ENCODE data around the gene TESPA1.
"Not testable (repeated sequence)": the region's sequence is repeated elsewhere in the genome, so short reads cannot be mapped to it uniquely, and the experiment has no call there.

Gene TESPA1

DNA sequence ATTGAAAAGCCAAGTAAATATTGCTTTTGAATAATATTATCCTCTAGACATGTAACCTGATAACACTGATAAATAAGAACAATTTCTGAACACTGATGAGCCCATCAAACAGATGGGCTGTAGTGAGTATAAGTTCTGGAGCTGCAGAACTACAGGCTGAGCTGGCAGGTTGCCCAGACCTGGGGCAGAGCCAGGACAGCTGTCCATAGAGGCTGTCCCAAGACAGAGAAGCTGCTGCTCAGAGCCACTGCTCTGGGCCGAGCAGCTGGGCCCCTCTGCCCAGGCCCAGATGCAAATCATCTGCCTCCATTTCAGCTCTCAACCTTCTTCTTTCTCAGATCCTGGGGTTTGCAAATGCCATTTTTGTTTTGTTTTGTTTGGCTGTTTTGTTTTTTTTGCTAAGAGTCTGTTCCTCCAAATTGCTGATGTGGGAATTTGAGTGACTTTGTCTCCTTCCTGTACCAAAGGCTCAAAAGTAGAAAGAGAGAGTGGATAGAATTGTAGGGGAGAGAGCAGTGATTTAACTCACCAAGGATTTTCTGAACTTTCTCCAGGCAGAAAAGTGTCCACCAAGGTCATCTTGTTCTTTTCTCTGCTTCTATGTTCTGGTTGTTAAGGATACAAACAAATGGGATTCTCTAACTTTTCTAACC is 4.0 kb upstream of the TESPA1 start:
- no peak overlapping the region for H4K12ac ChIP-seq (ENCODE audit: low read depth, low read length)
- no peak overlapping the region for H3K14ac ChIP-seq (ENCODE audit: low read length)
- no peak overlapping the region for H4K91ac ChIP-seq (ENCODE audit: low read depth, low read length)
- no peak overlapping the region for H3K27ac ChIP-seq (ENCODE audit: low read depth, low read length)
- H3K36me3 ChIP-seq (ENCODE audit: control insufficient read depth in 1 of 2, insufficient read depth in 2 of 2, low read length in 2 of 2), result no peaks in the 10 kb centered on the region
- no peak overlapping the region for H4K8ac ChIP-seq (ENCODE audit: low read depth, low read length)
- no peaks in the 10 kb centered on the region for H3K9me3 ChIP-seq (ENCODE audit: insufficient read depth, low read depth, low read length)
- no peaks in the 10 kb centered on the region for H3K79me1 ChIP-seq (ENCODE audit: low read length)
- H3K4me1 ChIP-seq (ENCODE audit: control insufficient read depth in 1 of 2, insufficient read depth in 2 of 2, low read length in 2 of 2), result no peaks in the 10 kb centered on the region
- H3K23ac ChIP-seq (ENCODE audit: low read length), result no peak overlapping the region
- H3K4ac ChIP-seq (ENCODE audit: low read depth, low read length), result no peak overlapping the region
- H2AK5ac ChIP-seq (ENCODE audit: low read length), result no peak overlapping the region
- H3K18ac ChIP-seq (ENCODE audit: low read length), result no peak overlapping the region
- no peak overlapping the region for H2BK5ac ChIP-seq (ENCODE audit: low read depth, low read length, poor library complexity)
- no peak overlapping the region for H2BK12ac ChIP-seq (ENCODE audit: low read length)
- no peak overlapping the region for H3K4me3 ChIP-seq (ENCODE audit: low read depth, low read length)
- no peak overlapping the region for H2BK120ac ChIP-seq (ENCODE audit: insufficient read depth, low read length, poor library complexity)
- H3K79me2 ChIP-seq (ENCODE audit: control insufficient read depth, insufficient read depth, low read length, poor library complexity), result no peaks in the 10 kb centered on the region
- H2AFZ ChIP-seq (ENCODE audit: insufficient read depth, low read length, poor library complexity), result no peak overlapping the region
- H3K27me3 ChIP-seq (ENCODE audit: insufficient read depth, low read length), result no peaks in the 10 kb centered on the region
- no peak overlapping the region for H3K4me2 ChIP-seq (ENCODE audit: low read length)
- DNase-seq, result no peak
- peak overlapping the region; percentile 56 for H3K9ac ChIP-seq (ENCODE audit: low read length)
- WGBS (ENCODE audit: extremely low coverage, insufficient coverage, insufficient read length), result no CpG with 5 or more reads among the region's 1 CpG

DNA sequence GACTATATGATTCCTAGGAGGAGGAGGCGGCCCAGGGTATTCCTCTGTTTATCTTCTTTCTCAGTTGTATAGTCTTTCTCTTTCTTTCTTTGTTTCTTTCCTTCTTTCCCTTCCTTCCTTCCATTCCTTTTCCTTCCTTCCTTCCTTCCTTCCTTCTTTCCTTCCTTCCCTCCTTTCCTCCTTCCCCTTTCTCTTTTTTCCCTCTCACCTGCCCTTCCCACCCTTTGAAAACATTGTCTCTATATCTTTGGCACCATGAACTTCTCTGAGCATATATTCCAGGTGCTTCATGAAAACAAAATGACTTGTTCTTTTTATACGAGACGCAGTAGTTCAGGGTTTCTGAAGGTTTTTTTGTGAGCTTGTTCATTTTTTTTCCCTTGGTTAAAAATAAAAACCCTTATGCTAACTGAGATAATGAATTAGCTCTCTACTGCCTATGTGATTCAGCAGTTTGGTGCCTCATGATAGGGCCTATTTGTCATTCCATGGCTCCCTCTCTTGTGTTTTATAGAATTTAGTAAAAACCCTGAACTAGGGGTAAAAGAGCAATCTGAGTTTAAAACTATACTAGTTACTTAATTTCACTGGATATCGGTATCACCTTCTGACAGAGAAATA is 3.2 kb upstream of the TESPA1 start:
- H3K4me2 ChIP-seq (ENCODE audit: low read length), result no peak overlapping the region
- H3K27me3 ChIP-seq (ENCODE audit: insufficient read depth, low read length), result no peaks in the 10 kb centered on the region
- no peaks in the 10 kb centered on the region for H3K79me2 ChIP-seq (ENCODE audit: control insufficient read depth, insufficient read depth, low read length, poor library complexity)
- H3K4ac ChIP-seq (ENCODE audit: low read depth, low read length), result no peak overlapping the region
- no peak overlapping the region for H3K27ac ChIP-seq (ENCODE audit: low read depth, low read length)
- H2AK5ac ChIP-seq (ENCODE audit: low read length), result no peak overlapping the region
- no peaks in the 10 kb centered on the region for H3K9me3 ChIP-seq (ENCODE audit: insufficient read depth, low read depth, low read length)
- WGBS (ENCODE audit: extremely low coverage, insufficient coverage, insufficient read length), result no CpG with 5 or more reads among the region's 4 CpGs
- no peaks in the 10 kb centered on the region for H3K79me1 ChIP-seq (ENCODE audit: low read length)
- no peak overlapping the region for H4K12ac ChIP-seq (ENCODE audit: low read depth, low read length)
- H3K9ac ChIP-seq (ENCODE audit: low read length), result no peak overlapping the region
- no peak overlapping the region for H2BK12ac ChIP-seq (ENCODE audit: low read length)
- H2AFZ ChIP-seq (ENCODE audit: insufficient read depth, low read length, poor library complexity), result no peak overlapping the region
- no peak overlapping the region for H2BK5ac ChIP-seq (ENCODE audit: low read depth, low read length, poor library complexity)
- H2BK120ac ChIP-seq (ENCODE audit: insufficient read depth, low read length, poor library complexity), result no peak overlapping the region
- H4K91ac ChIP-seq (ENCODE audit: low read depth, low read length), result no peak overlapping the region
- H3K14ac ChIP-seq (ENCODE audit: low read length), result no peak overlapping the region
- H3K4me3 ChIP-seq (ENCODE audit: low read depth, low read length), result no peak overlapping the region
- H3K23ac ChIP-seq (ENCODE audit: low read length), result no peak overlapping the region
- no peak overlapping the region for H3K18ac ChIP-seq (ENCODE audit: low read length)
- H3K4me1 ChIP-seq (ENCODE audit: control insufficient read depth in 1 of 2, insufficient read depth in 2 of 2, low read length in 2 of 2), result no peaks in the 10 kb centered on the region
- H4K8ac ChIP-seq (ENCODE audit: low read depth, low read length), result no peak overlapping the region
- H3K36me3 ChIP-seq (ENCODE audit: control insufficient read depth in 1 of 2, insufficient read depth in 2 of 2, low read length in 2 of 2), result no peaks in the 10 kb centered on the region
- no peak for DNase-seq

DNA sequence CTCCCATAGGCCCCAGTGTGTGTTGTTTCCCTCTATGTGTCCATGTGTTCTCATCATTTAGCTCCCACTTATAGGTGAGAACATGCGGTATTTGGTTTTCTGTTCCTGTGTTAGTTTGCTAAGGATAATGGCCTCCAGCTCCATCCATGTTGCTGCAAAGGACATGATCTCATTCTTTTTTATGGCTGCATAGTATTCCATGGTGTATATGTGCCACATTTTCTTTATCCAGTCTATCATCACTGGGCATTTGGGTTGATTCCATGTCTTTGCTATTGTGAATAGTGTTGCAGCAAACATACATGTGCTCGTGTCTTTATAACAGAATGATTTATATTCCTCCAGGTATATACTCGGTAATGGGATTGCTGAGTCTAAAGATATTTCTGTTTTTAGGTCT is 2.2 kb upstream of the TESPA1 start:
- H4K91ac ChIP-seq (ENCODE audit: low read depth, low read length); H2AK5ac ChIP-seq (ENCODE audit: low read length); H2BK5ac ChIP-seq (ENCODE audit: low read depth, low read length, poor library complexity); H3K27me3 ChIP-seq (ENCODE audit: insufficient read depth, low read length); DNase-seq; H3K18ac ChIP-seq (ENCODE audit: low read length); H3K27ac ChIP-seq (ENCODE audit: low read depth, low read length); H4K8ac ChIP-seq (ENCODE audit: low read depth, low read length); H3K9me3 ChIP-seq (ENCODE audit: insufficient read depth, low read depth, low read length); H3K4me1 ChIP-seq (ENCODE audit: control insufficient read depth in 1 of 2, insufficient read depth in 2 of 2, low read length in 2 of 2); H3K36me3 ChIP-seq (ENCODE audit: control insufficient read depth in 1 of 2, insufficient read depth in 2 of 2, low read length in 2 of 2); H2BK120ac ChIP-seq (ENCODE audit: insufficient read depth, low read length, poor library complexity); H3K79me2 ChIP-seq (ENCODE audit: control insufficient read depth, insufficient read depth, low read length, poor library complexity); H3K79me1 ChIP-seq (ENCODE audit: low read length); H3K23ac ChIP-seq (ENCODE audit: low read length); H3K14ac ChIP-seq (ENCODE audit: low read length); H3K4me3 ChIP-seq (ENCODE audit: low read depth, low read length); H3K9ac ChIP-seq (ENCODE audit: low read length); H4K12ac ChIP-seq (ENCODE audit: low read depth, low read length); H3K4me2 ChIP-seq (ENCODE audit: low read length); H2AFZ ChIP-seq (ENCODE audit: insufficient read depth, low read length, poor library complexity); H2BK12ac ChIP-seq (ENCODE audit: low read length); H3K4ac ChIP-seq (ENCODE audit: low read depth, low read length): not testable (repeated sequence)
- WGBS (ENCODE audit: extremely low coverage, insufficient coverage, insufficient read length), result no CpG with 5 or more reads among the region's 3 CpGs

DNA sequence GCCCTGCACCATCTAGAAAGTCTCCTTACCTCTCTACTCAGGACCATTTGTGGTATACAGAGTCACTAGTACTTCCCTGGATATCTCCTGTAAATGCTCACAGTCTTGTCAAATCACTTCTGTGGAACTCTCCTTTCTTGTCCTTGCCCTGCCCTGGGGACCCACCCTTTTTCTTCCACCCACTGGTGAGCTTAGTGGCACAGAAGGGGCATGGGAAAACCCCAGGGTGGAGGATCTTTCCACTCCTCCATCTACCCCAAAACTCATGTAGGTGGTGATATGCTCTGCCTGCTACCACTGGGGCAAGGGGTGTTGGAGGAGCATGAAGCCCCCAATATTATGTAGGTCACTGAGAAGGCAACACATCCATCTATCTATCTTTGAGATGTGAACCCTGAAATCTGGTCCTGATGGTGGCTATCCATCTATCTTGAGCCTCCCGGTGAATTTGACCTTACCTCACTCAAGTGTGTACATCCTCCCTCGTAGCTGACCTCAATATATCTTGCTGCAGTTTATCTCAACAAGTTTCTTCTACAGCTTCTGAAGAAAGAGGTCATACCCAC is 943 bp downstream of the TESPA1 start:
- Histone ChIP-seq H2AK5ac (ENCODE audit: low read length) (no peak overlapping the region), H4K8ac (ENCODE audit: low read depth, low read length) (no peak overlapping the region), H3K23ac (ENCODE audit: low read length) (no peak overlapping the region), H3K4me2 (ENCODE audit: low read length) (no peak overlapping the region), H3K79me2 (ENCODE audit: control insufficient read depth, insufficient read depth, low read length, poor library complexity) (no peaks in the 10 kb centered on the region), H3K4ac (ENCODE audit: low read depth, low read length) (no peak overlapping the region), H3K9me3 (ENCODE audit: insufficient read depth, low read depth, low read length) (no peaks in the 10 kb centered on the region), H4K12ac (ENCODE audit: low read depth, low read length) (no peak overlapping the region), H3K79me1 (ENCODE audit: low read length) (no peaks in the 10 kb centered on the region), H3K9ac (ENCODE audit: low read length) (no peak overlapping the region), H2BK5ac (ENCODE audit: low read depth, low read length, poor library complexity) (no peak overlapping the region), H3K36me3 (ENCODE audit: control insufficient read depth in 1 of 2, insufficient read depth in 2 of 2, low read length in 2 of 2) (no peaks in the 10 kb centered on the region), H3K27me3 (ENCODE audit: insufficient read depth, low read length) (no peaks in the 10 kb centered on the region), H2BK12ac (ENCODE audit: low read length) (no peak overlapping the region), H2BK120ac (ENCODE audit: insufficient read depth, low read length, poor library complexity) (no peak overlapping the region), H4K91ac (ENCODE audit: low read depth, low read length) (no peak overlapping the region), H3K4me1 (ENCODE audit: control insufficient read depth in 1 of 2, insufficient read depth in 2 of 2, low read length in 2 of 2) (no peaks in the 10 kb centered on the region), H3K18ac (ENCODE audit: low read length) (no peak overlapping the region), H3K14ac (ENCODE audit: low read length) (no peak overlapping the region), H3K27ac (ENCODE audit: low read depth, low read length) (no peak overlapping the region), H3K4me3 (ENCODE audit: low read depth, low read length) (no peak overlapping the region), H2AFZ (ENCODE audit: insufficient read depth, low read length, poor library complexity) (no peak overlapping the region)
- WGBS (ENCODE audit: extremely low coverage, insufficient coverage, insufficient read length), result no CpG with 5 or more reads among the region's 2 CpGs
- no peak for DNase-seq
